NB4 (cell line): ENCODE measurements around the gene KCTD1.

Experiments
- CTCF ChIP-seq: IDR thresholded peaks from one replicate; pipeline ENCODE4 v1.5.1; 2012; ENCODE audit warnings: low read depth, low read length
- POLR2A ChIP-seq: IDR thresholded peaks from 2 replicates; pipeline ENCODE4 v1.6.1; 2011; ENCODE audit warnings: mild to moderate bottlenecking; ENCODE audit not compliant: insufficient read length; ENCODE audit errors: extremely low read depth

GRCh38 chr18:26443853-26444252 lies 104.5 kb downstream of the KCTD1 start:
- no peak for TF ChIP-seq CTCF
- no peak for TF ChIP-seq POLR2A
